ENCODE data around the gene USH2A. TPM values are rescaled to one million over a fixed set of nuclear protein-coding genes. Genes with fewer than 3 reads are reported as not detected.

Gene USH2A
- total and polyA plus RNA-seq, 9 donors, result 0.06 to 0.40 (median 0.09) TPM

DNA sequence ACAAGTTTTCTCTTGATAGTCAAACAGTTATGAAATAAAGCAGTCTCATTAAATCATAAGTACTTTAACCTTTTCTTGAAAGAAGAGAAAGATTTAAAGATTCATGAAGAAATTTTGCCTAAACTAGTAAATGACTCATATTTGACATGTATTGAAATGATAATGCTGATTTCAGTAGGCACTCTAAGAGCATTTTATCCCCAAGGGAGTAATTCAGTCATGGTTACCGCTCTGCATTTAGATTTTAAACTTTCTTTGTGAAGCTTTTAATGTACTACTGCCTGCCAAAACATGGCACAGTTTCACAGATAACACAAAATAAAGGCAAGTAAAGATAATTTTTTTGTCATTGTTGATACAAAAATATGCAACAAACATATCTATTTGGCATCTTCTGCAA is 6.8 kb downstream of the USH2A start:
- no CpG with 5 or more reads among the region's 1 CpG for WGBS (ENCODE audit: insufficient coverage)
- no peaks in the 10 kb centered on the region for H3K27me3 ChIP-seq (ENCODE audit: control insufficient read depth, insufficient read depth, low read length)

DNA sequence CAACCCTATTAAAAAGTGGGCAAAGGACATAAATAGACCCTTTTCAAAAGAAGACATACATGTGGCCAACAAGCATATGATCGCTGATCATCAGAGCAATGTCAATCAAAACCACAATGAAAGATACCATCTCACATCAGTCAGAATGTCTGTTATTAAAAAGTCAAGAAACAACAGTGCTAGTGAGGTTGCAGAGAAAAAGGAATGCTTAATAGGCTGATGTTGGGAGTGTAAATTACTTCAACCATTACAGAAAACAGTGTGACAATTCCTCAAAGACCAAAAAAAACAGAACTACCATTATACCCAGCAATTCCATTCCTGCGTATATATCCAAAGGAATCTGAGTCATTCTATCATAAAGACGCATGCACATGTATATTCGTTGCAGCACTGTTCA is 13.2 kb downstream of the USH2A start:
- H3K9me3 ChIP-seq (replicated peaks; ENCODE audit: control insufficient read depth, low read depth, low read length), result no peaks in the 10 kb centered on the region
- DNase-seq, result no peak
- H3K4me1 ChIP-seq (ENCODE audit: control insufficient read depth, insufficient read depth, low read length), result no peaks in the 10 kb centered on the region
- no peak overlapping the region for H3K27ac ChIP-seq (ENCODE audit: low read length)
- no peaks in the 10 kb centered on the region for H3K27me3 ChIP-seq (ENCODE audit: control insufficient read depth, insufficient read depth, low read length)
- no peaks in the 10 kb centered on the region for H3K36me3 ChIP-seq (ENCODE audit: control insufficient read depth, insufficient read depth, low read length)
- no peak overlapping the region for H3K4me3 ChIP-seq (ENCODE audit: low read length)
- WGBS (ENCODE audit: insufficient coverage), result no CpG with 5 or more reads among the region's 4 CpGs

More for the DNA sequence above, 6.8 kb downstream of the USH2A start:
- Histone ChIP-seq H3K36me3 (ENCODE audit: control insufficient read depth, insufficient read depth, low read length) (no peaks in the 10 kb centered on the region), H3K4me3 (ENCODE audit: low read length) (no peak overlapping the region), H3K4me1 (ENCODE audit: control insufficient read depth, insufficient read depth, low read length) (no peaks in the 10 kb centered on the region), H3K9me3 (replicated peaks; ENCODE audit: control insufficient read depth, low read depth, low read length) (no peaks in the 10 kb centered on the region), H3K27ac (ENCODE audit: low read length) (no peak overlapping the region)
- no peak for DNase-seq

DNA sequence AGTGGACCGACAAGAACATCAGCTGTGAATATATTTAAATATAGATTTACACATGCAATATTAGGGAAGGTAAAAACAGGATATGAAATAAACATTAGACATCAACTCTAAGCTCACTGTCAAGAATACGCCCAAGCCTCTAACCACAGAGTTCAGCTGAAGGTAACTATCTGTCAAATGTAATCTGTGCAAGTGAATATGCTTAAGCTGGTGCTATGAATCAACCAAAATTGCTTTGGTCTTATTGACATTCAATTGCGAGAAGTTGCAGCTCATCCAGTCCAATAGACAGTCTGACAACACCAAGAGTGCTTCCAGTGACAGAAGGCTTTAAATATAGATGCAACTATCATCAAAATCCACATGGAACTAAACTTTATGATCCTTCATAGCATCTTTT is 32.3 kb downstream of the USH2A start:
- Histone ChIP-seq H3K27me3 (ENCODE audit: control insufficient read depth, insufficient read depth, low read length) (no peaks in the 10 kb centered on the region), H3K9me3 (replicated peaks; ENCODE audit: control insufficient read depth, low read depth, low read length) (no peaks in the 10 kb centered on the region), H3K4me1 (ENCODE audit: control insufficient read depth, insufficient read depth, low read length) (no peaks in the 10 kb centered on the region), H3K4me3 (ENCODE audit: low read length) (no peak overlapping the region), H3K36me3 (ENCODE audit: control insufficient read depth, insufficient read depth, low read length) (no peaks in the 10 kb centered on the region), H3K27ac (ENCODE audit: low read length) (no peak overlapping the region)
- 100% methylated on average over 1 of the region's 3 CpGs for WGBS (ENCODE audit: insufficient coverage)
- no peak for DNase-seq

DNA sequence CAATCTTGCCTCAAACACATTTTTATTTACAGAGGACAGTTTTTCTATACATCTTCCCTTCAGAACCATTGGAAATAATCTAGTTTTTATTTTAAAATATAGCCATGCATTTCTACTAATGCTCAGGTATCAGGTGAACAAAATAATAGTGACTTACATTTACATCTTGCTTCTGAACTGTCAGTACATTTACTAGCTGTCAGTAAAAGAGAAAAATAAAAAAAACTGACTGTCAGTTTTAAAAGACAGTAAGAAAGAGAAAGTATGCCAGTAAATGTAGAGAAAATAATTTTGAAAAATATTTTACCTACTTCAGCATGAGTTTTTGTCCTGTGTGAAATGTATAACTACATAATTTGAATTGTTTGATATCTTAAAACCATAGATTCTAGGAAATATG is 33.5 kb downstream of the USH2A start:
- no peaks in the 10 kb centered on the region for H3K4me1 ChIP-seq (ENCODE audit: control insufficient read depth, insufficient read depth, low read length)
- no peak for DNase-seq
- no peaks in the 10 kb centered on the region for H3K9me3 ChIP-seq (replicated peaks; ENCODE audit: control insufficient read depth, low read depth, low read length)

DNA sequence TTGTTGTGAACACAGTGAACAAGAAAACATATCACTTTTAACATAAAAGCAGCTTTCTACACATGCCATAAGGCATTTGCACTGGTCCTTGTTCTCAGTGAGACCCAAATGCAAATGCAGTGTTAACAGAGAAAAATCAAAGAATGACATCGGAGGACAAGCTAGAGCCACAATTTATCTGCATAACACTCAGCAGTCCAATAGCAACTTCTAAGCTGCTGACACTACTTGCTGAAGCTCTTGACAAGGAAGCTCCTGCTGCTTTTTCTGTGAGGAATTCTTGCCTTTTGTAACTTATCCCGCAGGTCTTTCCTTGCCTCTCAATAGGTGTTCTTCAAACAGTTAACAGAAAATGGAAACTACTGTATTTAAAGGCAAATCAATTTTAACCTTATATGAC is 34.7 kb downstream of the USH2A start:
- Histone ChIP-seq H3K36me3 (ENCODE audit: control insufficient read depth, insufficient read depth, low read length) (no peaks in the 10 kb centered on the region), H3K27me3 (ENCODE audit: control insufficient read depth, insufficient read depth, low read length) (no peaks in the 10 kb centered on the region), H3K4me1 (ENCODE audit: control insufficient read depth, insufficient read depth, low read length) (no peaks in the 10 kb centered on the region), H3K9me3 (replicated peaks; ENCODE audit: control insufficient read depth, low read depth, low read length) (no peaks in the 10 kb centered on the region), H3K27ac (ENCODE audit: low read length) (no peak overlapping the region), H3K4me3 (ENCODE audit: low read length) (no peak overlapping the region)
- WGBS (ENCODE audit: insufficient coverage), result no CpG with 5 or more reads among the region's 2 CpGs
- DNase-seq, result no peak

More for the DNA sequence above, 33.5 kb downstream of the USH2A start:
- no peaks in the 10 kb centered on the region for H3K27me3 ChIP-seq (ENCODE audit: control insufficient read depth, insufficient read depth, low read length)
- no peak overlapping the region for H3K27ac ChIP-seq (ENCODE audit: low read length)
- H3K36me3 ChIP-seq (ENCODE audit: control insufficient read depth, insufficient read depth, low read length), result no peaks in the 10 kb centered on the region
- H3K4me3 ChIP-seq (ENCODE audit: low read length), result no peak overlapping the region

DNA sequence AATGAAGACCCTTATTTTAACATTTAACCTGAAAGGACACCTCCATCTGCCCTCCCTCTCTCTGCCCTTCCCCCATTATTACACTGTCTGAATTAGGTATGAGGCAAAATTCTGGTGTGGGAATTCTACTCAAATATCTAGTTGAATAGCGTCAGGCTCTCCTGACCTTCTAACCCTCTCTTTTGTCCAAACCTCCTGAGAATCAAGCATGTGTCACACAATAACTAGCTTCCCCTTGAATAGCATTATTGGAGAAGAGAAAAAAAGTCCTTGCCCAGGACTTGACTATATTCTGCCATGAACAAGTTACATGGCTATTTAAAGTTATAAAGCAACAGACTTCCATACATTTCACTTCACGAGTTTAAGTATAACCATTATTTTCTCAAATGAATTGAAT is 35.5 kb downstream of the USH2A start:
- Histone ChIP-seq H3K36me3 (ENCODE audit: control insufficient read depth, insufficient read depth, low read length) (no peaks in the 10 kb centered on the region), H3K27me3 (ENCODE audit: control insufficient read depth, insufficient read depth, low read length) (no peaks in the 10 kb centered on the region), H3K27ac (ENCODE audit: low read length) (no peak overlapping the region), H3K4me3 (ENCODE audit: low read length) (no peak overlapping the region), H3K9me3 (replicated peaks; ENCODE audit: control insufficient read depth, low read depth, low read length) (no peaks in the 10 kb centered on the region), H3K4me1 (ENCODE audit: control insufficient read depth, insufficient read depth, low read length) (no peaks in the 10 kb centered on the region)
- WGBS (ENCODE audit: insufficient coverage), result no CpG with 5 or more reads among the region's 2 CpGs
- DNase-seq, result peak; percentile 0

DNA sequence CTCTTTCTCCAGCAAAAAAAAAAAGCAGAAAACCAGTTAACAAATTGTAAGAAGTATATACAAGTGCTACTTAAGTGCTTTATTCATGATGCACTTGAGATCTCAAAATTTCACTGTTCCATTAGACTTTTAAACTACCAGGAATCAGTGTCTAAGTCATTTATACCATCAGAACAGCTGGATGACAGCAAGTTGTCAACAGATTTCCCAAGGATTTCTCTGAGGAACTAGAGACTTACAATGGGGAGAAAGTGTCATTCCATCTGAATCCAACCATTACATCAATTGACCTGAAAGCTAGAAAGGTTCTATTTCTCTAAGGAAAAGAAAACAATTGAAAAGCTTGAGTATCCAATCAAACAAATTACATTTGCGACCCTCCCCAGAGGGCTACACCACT is 43.8 kb downstream of the USH2A start:
- H3K4me1 ChIP-seq (ENCODE audit: control insufficient read depth, insufficient read depth, low read length), result no peaks in the 10 kb centered on the region
- H3K27me3 ChIP-seq (ENCODE audit: control insufficient read depth, insufficient read depth, low read length), result no peaks in the 10 kb centered on the region
- no peak overlapping the region for H3K4me3 ChIP-seq (ENCODE audit: low read length)
- H3K27ac ChIP-seq (ENCODE audit: low read length), result no peak overlapping the region
- no peak for DNase-seq
- no CpG with 5 or more reads among the region's 1 CpG for WGBS (ENCODE audit: insufficient coverage)
- no peaks in the 10 kb centered on the region for H3K9me3 ChIP-seq (replicated peaks; ENCODE audit: control insufficient read depth, low read depth, low read length)
- H3K36me3 ChIP-seq (ENCODE audit: control insufficient read depth, insufficient read depth, low read length), result no peaks in the 10 kb centered on the region

DNA sequence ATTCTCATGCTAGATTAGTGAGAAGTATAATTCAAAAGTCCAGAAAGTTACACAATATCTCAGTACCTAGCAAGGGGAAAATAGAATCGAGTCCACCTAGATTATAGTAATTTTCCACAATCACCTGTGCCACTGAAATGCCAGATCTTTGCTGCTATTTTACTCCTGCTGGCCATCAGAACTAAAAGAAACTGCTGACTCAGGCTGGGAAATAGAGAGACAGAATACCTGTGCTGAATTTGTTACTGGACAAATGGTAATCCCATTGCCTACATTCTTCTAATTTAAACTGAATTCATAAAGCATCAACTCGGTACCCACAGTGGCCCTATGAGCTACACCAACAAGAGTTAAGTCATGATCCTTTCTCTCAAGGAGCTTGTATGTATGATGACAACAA is 55.0 kb downstream of the USH2A start:
- no peaks in the 10 kb centered on the region for H3K9me3 ChIP-seq (replicated peaks; ENCODE audit: control insufficient read depth, low read depth, low read length)
- H3K27ac ChIP-seq (ENCODE audit: low read length), result no peak overlapping the region
- DNase-seq, result no peak
- no peaks in the 10 kb centered on the region for H3K4me1 ChIP-seq (ENCODE audit: control insufficient read depth, insufficient read depth, low read length)
- no peaks in the 10 kb centered on the region for H3K36me3 ChIP-seq (ENCODE audit: control insufficient read depth, insufficient read depth, low read length)
- WGBS (ENCODE audit: insufficient coverage), result no CpG with 5 or more reads among the region's 2 CpGs
- no peak overlapping the region for H3K4me3 ChIP-seq (ENCODE audit: low read length)
- H3K27me3 ChIP-seq (ENCODE audit: control insufficient read depth, insufficient read depth, low read length), result no peaks in the 10 kb centered on the region

DNA sequence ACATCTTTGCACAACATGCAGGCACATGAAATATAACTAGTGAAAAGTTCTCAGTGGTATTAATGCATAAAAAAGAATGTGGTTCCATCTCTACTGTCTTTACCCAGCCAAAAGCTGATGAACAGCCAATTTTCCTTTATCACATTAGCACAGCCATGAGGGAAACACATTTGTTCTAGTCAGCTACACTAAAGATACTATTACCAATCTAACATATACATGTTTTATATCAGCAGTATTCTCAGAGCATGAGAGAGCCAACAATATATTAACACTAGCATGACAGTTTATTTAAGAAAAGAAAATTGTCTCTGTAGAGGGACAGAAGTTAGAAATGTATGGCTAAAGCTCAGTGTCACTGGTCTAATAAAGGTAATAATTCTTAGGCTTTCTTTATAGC is 56.3 kb downstream of the USH2A start:
- no peaks in the 10 kb centered on the region for H3K9me3 ChIP-seq (replicated peaks; ENCODE audit: control insufficient read depth, low read depth, low read length)
- no peak overlapping the region for H3K27ac ChIP-seq (ENCODE audit: low read length)
- H3K36me3 ChIP-seq (ENCODE audit: control insufficient read depth, insufficient read depth, low read length), result no peaks in the 10 kb centered on the region
- DNase-seq, result no peak
- H3K27me3 ChIP-seq (ENCODE audit: control insufficient read depth, insufficient read depth, low read length), result no peaks in the 10 kb centered on the region
- H3K4me1 ChIP-seq (ENCODE audit: control insufficient read depth, insufficient read depth, low read length), result no peaks in the 10 kb centered on the region
- no peak overlapping the region for H3K4me3 ChIP-seq (ENCODE audit: low read length)

DNA sequence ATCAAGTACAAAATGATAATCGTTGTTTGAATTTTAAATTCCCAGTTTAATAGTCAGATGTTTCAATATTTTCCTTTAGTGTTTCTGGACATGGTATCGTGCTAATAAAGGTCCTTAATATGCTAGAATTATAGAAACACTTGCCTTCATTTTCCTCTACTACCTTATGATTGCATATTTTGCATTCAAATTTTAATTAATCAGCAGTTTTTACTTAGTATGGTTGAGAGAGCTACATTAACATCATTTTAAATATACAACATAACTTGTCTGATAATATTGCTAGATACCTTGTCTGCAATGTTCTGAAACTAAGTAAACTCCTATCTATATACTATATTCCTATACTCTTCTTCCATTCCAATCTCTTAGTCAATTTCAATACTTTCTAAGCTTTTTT is 66.3 kb downstream of the USH2A start:
- Histone ChIP-seq H3K27ac (ENCODE audit: low read length) (no peak overlapping the region), H3K4me3 (ENCODE audit: low read length) (no peak overlapping the region), H3K36me3 (ENCODE audit: control insufficient read depth, insufficient read depth, low read length) (no peaks in the 10 kb centered on the region), H3K27me3 (ENCODE audit: control insufficient read depth, insufficient read depth, low read length) (no peaks in the 10 kb centered on the region), H3K4me1 (ENCODE audit: control insufficient read depth, insufficient read depth, low read length) (no peaks in the 10 kb centered on the region), H3K9me3 (replicated peaks; ENCODE audit: control insufficient read depth, low read depth, low read length) (no peaks in the 10 kb centered on the region)
- WGBS (ENCODE audit: insufficient coverage), result no CpG with 5 or more reads among the region's 2 CpGs
- no peak for DNase-seq

DNA sequence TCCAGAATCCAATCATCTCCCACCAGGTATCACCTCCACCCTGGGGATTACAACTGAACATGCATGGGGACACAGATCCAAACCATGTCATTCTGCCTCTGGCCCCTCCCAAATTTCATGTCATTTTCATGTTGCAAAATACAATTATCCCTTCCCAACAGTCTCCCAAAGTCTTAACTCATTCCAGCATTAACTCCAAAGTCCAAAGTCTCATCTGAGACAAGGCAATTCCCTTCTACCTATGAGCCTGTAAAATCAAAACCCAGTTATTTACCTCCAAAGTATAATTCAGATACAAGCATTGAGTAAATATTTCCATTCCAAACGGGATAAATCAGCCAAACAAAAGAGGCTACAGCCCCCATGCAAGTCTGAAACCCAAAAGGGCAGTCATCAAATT is 73.1 kb downstream of the USH2A start:
- Histone ChIP-seq H3K9me3 (replicated peaks; ENCODE audit: control insufficient read depth, low read depth, low read length) (no peaks in the 10 kb centered on the region), H3K36me3 (ENCODE audit: control insufficient read depth, insufficient read depth, low read length) (no peaks in the 10 kb centered on the region), H3K27me3 (ENCODE audit: control insufficient read depth, insufficient read depth, low read length) (no peaks in the 10 kb centered on the region), H3K4me1 (ENCODE audit: control insufficient read depth, insufficient read depth, low read length) (peaks cover 2% of the 10 kb centered on the region), H3K4me3 (ENCODE audit: low read length) (no peak overlapping the region), H3K27ac (ENCODE audit: low read length) (no peak overlapping the region)
- no peak for DNase-seq
- WGBS (ENCODE audit: insufficient coverage), result no CpG with 5 or more reads among the region's 1 CpG
